HG03342 (cell line): ENCODE measurements around the gene PHIP.
"Not testable (repeated sequence)": the region's sequence is repeated elsewhere in the genome, so short reads cannot be mapped to it uniquely, and the experiment has no call there.

ENCODE experiments used
- ATAC-seq: cut with Tn5 transposase; IDR thresholded peaks from one replicate; pipeline ENCODE4 v1.9.1; 2021; ENCODE audit warnings: mild to moderate bottlenecking, moderate library complexity; ENCODE audit not compliant: unreplicated experiment

PHIP gene

GRCh38 chr6:79078075-79078969, at the start of gene PHIP:
PHIP (minus strand) TSS chr6:79078254; CDS start chr6:79078068, 186 bp downstream.
- peak; percentile 62 for ATAC-seq

- no peak for ATAC-seq
Observed at GRCh38 chr6:79127660-79128059, 49.6 kb upstream of the PHIP start.

GRCh38 chr6:79119217-79119616, 41.2 kb upstream of the PHIP start:
- ATAC-seq, result no peak

- no peak for ATAC-seq
Observed at GRCh38 chr6:79117752-79118151, 39.7 kb upstream of the PHIP start.

GRCh38 chr6:79115553-79116182, 37.6 kb upstream of the PHIP start:
- no peak for ATAC-seq

GRCh38 chr6:79111549-79111948, 33.5 kb upstream of the PHIP start:
- ATAC-seq, result no peak

DNA sequence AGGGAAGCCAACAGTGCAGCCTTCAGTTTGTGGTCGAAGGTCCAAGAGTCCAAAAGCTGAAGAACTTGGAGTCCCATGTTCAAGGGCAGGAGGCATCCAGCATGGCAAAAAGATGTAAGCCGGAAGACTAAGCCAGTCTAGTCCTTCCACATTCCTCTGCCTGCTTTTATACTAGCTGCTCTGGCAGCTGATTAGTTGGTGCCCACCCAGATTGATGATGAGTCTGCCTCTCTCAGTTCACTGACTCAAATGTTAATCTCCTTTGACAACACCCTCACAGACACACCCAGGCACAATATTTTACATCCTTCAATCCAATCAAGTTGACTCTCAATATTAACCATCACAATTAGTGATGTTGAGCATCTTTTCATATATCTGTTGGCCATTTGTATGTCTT, 23.1 kb upstream of the PHIP start:
- ATAC-seq, result no peak

DNA sequence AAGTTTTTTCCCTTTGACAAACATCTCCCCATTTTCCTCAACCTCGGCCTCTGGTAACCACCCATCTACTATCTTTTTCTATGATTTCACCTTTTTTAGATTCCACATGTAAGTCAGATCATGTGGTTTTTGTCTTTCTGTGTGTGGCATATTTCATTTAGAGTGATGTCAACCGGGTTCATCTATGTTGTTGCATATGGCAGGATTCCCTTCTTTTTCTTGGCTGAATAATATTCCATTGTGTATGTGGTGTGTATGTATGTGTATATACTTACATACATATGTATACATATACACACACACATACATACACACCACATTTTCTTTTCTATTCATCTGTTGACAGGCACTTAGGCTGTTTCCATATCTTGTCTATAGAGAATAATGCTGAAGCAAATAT, 22.2 kb upstream of the PHIP start:
- no peak for ATAC-seq

DNA sequence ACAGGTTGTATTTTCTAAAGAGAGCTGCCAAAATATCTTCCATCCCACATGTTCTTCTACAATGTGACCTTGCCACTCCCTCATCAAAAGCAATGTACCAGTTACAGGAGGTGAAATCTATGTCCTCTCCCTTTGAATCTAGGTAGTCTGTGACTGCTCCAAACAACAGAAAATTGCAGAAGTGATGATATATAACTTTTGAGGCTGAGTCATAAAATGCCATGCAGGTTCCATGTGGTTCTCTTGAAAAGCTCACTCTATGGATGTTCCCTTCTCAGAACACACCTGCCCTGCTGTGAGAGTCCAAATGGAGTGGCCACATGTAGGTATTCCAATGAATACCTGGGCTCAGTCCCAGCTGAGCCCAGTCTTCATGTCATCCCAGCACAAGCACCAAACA, 16.9 kb upstream of the PHIP start:
- ATAC-seq, result no peak

DNA sequence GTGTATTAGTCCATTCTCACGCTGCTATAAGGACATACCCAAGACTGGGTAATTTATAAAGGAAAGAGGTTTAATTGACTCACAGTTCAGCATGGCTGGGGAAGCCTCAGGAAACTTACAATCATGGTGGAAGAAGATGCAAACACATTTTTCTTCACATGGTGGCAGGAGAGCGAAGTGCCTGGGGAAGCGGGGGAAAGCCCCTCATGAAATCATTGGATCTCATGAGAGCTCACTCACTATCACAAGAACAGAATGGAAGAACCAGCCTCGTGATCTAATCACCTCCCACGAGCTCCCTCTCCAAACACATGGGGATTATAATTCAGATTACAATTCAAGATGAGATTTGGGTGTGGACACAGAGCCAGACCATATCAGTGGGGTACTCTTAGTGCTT, 13.7 kb upstream of the PHIP start:
- ATAC-seq, result not testable (repeated sequence)

GRCh38 chr6:79089552-79090404, 11.7 kb upstream of the PHIP start:
- no peak for ATAC-seq

DNA sequence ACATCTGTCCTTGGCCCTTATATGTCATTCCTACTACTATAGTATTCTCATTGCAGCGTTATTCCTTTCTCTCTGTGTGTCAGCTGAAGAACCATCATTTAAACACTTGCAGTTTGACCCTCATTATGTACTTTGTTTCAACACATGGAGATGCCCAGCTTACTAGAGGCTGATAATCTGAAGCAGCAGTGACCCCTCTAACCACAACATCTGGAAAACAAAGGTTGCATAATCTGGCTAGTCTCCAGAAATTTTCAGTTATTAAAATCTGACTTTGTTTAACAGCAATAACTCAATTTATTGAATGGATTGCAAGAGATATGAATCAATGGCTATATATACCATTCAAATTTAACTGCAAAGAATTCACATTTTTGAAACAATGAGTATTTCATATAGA, 6.6 kb upstream of the PHIP start:
- ATAC-seq, result no peak

GRCh38 chr6:79082304-79082703, 4.2 kb upstream of the PHIP start:
- no peak for ATAC-seq

DNA sequence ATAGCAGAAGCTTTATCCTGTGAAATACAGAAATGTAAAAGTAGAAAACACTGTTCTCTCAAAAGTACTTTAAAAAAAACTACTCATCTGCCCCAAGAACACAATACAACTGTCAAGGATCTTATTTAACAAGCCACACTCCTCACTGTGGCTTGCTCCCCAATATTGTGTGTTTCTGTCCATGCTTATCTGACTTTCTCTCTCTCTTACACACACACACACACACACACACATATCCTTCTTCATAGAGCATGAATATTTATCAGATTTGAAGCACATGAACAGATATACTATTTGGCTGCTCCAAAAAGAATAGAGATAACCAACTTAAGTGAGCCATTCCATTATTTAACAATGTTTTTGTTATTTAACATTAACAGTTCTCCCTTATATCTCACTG, 3.6 kb upstream of the PHIP start:
- ATAC-seq, result no peak

- ATAC-seq, result no peak
Observed at GRCh38 chr6:79079561-79080041, 1.5 kb upstream of the PHIP start.

DNA sequence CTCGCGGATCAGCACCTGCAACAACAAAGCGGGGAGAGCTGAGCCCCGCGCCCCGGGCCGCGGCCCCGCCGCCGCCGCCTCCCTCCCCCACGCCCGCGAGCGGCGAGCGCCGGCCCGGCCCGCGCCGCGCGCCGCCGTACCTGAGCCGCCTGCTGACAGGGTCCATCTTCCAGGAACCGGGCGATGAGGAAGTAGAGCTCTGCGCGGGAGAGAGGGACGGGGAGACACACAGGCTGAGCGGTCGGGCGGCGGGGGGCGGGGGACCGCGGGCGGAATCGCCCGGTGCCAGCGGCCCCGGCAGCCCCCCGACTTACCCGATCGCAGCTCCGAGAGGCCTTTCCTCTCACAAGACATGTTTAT, 359 bp downstream of the PHIP start:
- peak; percentile 27 for ATAC-seq

- ATAC-seq, result peak; percentile 51
Observed at GRCh38 chr6:79076782-79077641, 1.0 kb downstream of the PHIP start.

DNA sequence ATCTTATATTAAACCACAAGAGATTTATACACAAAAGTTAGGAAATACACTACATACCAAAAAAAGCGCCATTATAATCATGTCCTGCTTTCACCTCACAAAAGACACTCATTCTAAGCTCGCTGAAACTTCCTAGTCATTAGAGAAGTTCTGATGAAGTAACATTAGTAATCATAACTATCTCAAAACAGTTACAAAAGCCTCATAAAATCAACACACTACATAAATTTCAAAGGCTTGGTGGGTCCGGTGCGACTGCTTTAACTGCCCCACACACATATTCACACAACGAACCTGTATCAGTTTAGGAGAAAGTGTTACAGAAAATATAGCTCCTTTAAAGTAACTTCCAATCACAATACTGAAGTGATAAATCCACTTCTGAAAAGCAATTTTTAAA, 1.9 kb downstream of the PHIP start:
- no peak for ATAC-seq

GRCh38 chr6:79073888-79074287, 4.2 kb downstream of the PHIP start:
- no peak for ATAC-seq

- ATAC-seq, result peak; percentile 33
Observed at GRCh38 chr6:79072640-79073181, 5.3 kb downstream of the PHIP start.
